Fibroblast of lung (primary cell): ENCODE measurements around the gene LPIN1.

Experiments used
- EZH2 ChIP-seq: IDR thresholded peaks from 2 replicates; pipeline ENCODE4 v1.5.1; 2012; ENCODE audit warnings: low read length, control low read depth, mild to moderate bottlenecking; ENCODE audit errors: missing control alignments
- TF ChIP-seq, protein P1 (sequence below), 2 donors: IDR thresholded peaks in 1 of 2; conservative IDR thresholded peaks in 1 of 2; 1 replicate in 1 of 2; 2 replicates in 1 of 2; pipeline ENCODE4 v1.5.1; 2011 to 2012; ENCODE audit warnings: low read length in 2 of 2, control low read depth in 1 of 2, inconsistent platforms in 1 of 2, low read depth in 1 of 2, mild to moderate bottlenecking in 1 of 2

DNA sequence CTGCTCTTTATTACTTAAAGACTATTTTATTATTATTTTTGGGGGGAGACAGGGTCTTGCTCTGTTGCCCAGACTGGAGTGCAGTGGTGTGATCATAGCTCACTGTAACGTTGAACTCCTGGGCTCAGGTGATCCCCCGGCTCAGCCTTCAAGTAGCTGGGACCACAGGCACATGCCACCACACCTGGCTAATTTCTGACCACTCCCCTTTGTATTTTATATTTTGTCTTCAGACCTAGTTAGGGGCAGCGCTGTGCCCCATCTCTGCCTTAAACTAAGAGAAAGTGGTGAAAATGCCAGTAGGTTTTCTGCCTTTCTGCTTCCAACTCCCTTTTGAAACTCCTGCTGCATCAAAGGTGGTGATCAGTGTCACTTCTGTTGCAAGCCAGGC lies 82.5 kb downstream of the LPIN1 start:
- TF ChIP-seq, protein P1, sequence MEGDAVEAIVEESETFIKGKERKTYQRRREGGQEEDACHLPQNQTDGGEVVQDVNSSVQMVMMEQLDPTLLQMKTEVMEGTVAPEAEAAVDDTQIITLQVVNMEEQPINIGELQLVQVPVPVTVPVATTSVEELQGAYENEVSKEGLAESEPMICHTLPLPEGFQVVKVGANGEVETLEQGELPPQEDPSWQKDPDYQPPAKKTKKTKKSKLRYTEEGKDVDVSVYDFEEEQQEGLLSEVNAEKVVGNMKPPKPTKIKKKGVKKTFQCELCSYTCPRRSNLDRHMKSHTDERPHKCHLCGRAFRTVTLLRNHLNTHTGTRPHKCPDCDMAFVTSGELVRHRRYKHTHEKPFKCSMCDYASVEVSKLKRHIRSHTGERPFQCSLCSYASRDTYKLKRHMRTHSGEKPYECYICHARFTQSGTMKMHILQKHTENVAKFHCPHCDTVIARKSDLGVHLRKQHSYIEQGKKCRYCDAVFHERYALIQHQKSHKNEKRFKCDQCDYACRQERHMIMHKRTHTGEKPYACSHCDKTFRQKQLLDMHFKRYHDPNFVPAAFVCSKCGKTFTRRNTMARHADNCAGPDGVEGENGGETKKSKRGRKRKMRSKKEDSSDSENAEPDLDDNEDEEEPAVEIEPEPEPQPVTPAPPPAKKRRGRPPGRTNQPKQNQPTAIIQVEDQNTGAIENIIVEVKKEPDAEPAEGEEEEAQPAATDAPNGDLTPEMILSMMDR (conservative IDR thresholded peaks at IDR 0.05 in 1 of 2, IDR thresholded peaks at IDR 0.05 in 1 of 2; ENCODE audit: low read depth in 1 of 2, low read length in 2 of 2) = no peak
- TF ChIP-seq EZH2 = no peak
